GM12878 (cell line): Measurements from ENCODE around the gene F10. TPM values are rescaled to one million over a fixed set of nuclear protein-coding genes. Genes with fewer than 3 reads are reported as not detected.

Source experiments
- ATAC-seq: fragments of 200-7000 bp; cut with Tn5 transposase; 3 replicates; pipeline ENCODE4 v1.9.1; 2020; ENCODE audit warnings: mild to moderate bottlenecking, moderate library complexity
- BruUV-seq: library from RNA; stranded (reverse); fragments of 400-500 nt; replicated peaks from 2 replicates; lab custom pipeline; 2021; lab: Mats Ljungman, UMichigan
- CTCF ChIA-PET: fragments of 300-600 bp; sonication (Branson Sonifier 250); formaldehyde crosslinking; extraction: SDS; loops from one replicate; lab custom pipeline; 2021; ENCODE audit warnings: inconsistent platforms; lab: Yijun Ruan, JAX
- POLR2A ChIA-PET: fragments of 350-600 bp; formaldehyde crosslinking; extraction: SDS; loops from one replicate; lab custom pipeline; 2021; ENCODE audit warnings: inconsistent platforms; lab: Charles Lee
- RAD21 ChIA-PET: fragments of 300-600 bp; sonication (Branson Sonifier 250); formaldehyde crosslinking; loops from one replicate; lab custom pipeline; 2023; ENCODE audit warnings: antibody characterized with exemption; ENCODE audit not compliant: unreplicated experiment; lab: Charles Lee
- SMC1A ChIA-PET: fragments of 300-600 bp; sonication (Branson Sonifier 250); formaldehyde crosslinking; loops from one replicate; lab custom pipeline; 2023; ENCODE audit not compliant: unreplicated experiment, uncharacterized antibody; lab: Charles Lee
- DNase-seq: peaks from one replicate; pipeline ENCODE4 v3.0.0-alpha.2; 2011; ENCODE audit warnings: low read depth, low spot score
- FAIRE-seq: peaks from 3 replicates; lab custom pipeline; 2011; peaks lifted over from hg19 to GRCh38; lab: Jason Lieb, UNC
- H2AFZ ChIP-seq: 2 replicates; pipeline ENCODE4 v1.6.0; 2011; ENCODE audit warnings: low read depth, low read length, control low read depth; ENCODE audit not compliant: control insufficient read depth
- H3K27ac ChIP-seq: 2 replicates; pipeline ENCODE4 v1.5.1; 2011; ENCODE audit warnings: control low read depth; ENCODE audit not compliant: control insufficient read depth, insufficient read depth
- H3K27me3 ChIP-seq, 2 experiments: replicated peaks in 1 of 2; 2 replicates each; pipeline versions ENCODE4 v1.6.0 to v1.6.1; 2011; ENCODE audit warnings: low read length in 1 of 2; ENCODE audit not compliant: control insufficient read depth in 2 of 2, insufficient read depth in 2 of 2
- H3K36me3 ChIP-seq, 2 experiments: 2 replicates each; pipeline ENCODE4 v1.5.1; 2011; ENCODE audit warnings: low read length in 1 of 2; ENCODE audit not compliant: control insufficient read depth in 2 of 2, insufficient read depth in 2 of 2
- H3K4me1 ChIP-seq: 2 replicates; pipeline ENCODE4 v1.6.1; 2011; ENCODE audit warnings: mild to moderate bottlenecking, low read length, moderate library complexity, mixed read lengths; ENCODE audit not compliant: control insufficient read depth, insufficient read depth
- H3K4me2 ChIP-seq: 2 replicates; pipeline ENCODE4 v1.6.0; 2011; ENCODE audit warnings: control low read depth; ENCODE audit not compliant: control insufficient read depth, insufficient read depth
- H3K4me3 ChIP-seq: fragments of 200-600 bp; sonication (generic); 2 replicates; pipeline ENCODE4 v1.5.1; 2016
- H3K79me2 ChIP-seq: 2 replicates; pipeline ENCODE4 v1.6.0; 2011; ENCODE audit warnings: low read length; ENCODE audit not compliant: control insufficient read depth, insufficient read depth
- H3K9ac ChIP-seq: 2 replicates; pipeline ENCODE4 v1.8.0; 2011; ENCODE audit warnings: low read length, control low read depth, mixed read lengths; ENCODE audit not compliant: control insufficient read depth, insufficient read depth
- H3K9me3 ChIP-seq: replicated peaks from 3 replicates; pipeline ENCODE4 v1.5.1; 2011; ENCODE audit warnings: mild to moderate bottlenecking, low read length; ENCODE audit not compliant: control insufficient read depth, insufficient read depth
- H4K20me1 ChIP-seq: 2 replicates; pipeline ENCODE4 v1.6.0; 2011; ENCODE audit not compliant: control insufficient read depth, insufficient read depth
- CREM ChIP-seq: IDR thresholded peaks from 2 replicates; pipeline ENCODE4 v1.6.1; 2014; ENCODE audit warnings: antibody characterized with exemption, low read depth
- NBN ChIP-seq: fragments of 450-650 bp; IDR thresholded peaks from 2 replicates; pipeline ENCODE4 v1.6.1; 2016
- NR2C2 ChIP-seq: IDR thresholded peaks from 2 replicates; pipeline ENCODE4 v1.6.1; 2011; ENCODE audit warnings: borderline replicate concordance, low read depth; ENCODE audit not compliant: control insufficient read depth, insufficient read length
- RFX5 ChIP-seq: IDR thresholded peaks from 2 replicates; pipeline ENCODE4 v1.6.1; 2011; ENCODE audit warnings: low read depth, low read length, improper control_type of control experiment
- SPI1 ChIP-seq: IDR thresholded peaks from 2 replicates; pipeline ENCODE4 v1.6.1; 2011; ENCODE audit warnings: low read depth, mild to moderate bottlenecking, low read length, moderate library complexity, borderline replicate concordance; ENCODE audit not compliant: insufficient read depth
- WGBS: methylation state at CpG from one replicate; pipeline ENCODE4 v1.1.6; 2016; ENCODE audit warnings: low lambda C conversion rate; ENCODE audit not compliant: insufficient replicate concordance, insufficient coverage; ENCODE audit errors: missing lambda C conversion rate; 5-methylcytosine and 5-hydroxymethylcytosine counted together
- in situ Hi-C: fragments of 300-500 bp; cut with MboI; formaldehyde crosslinking; loops from 9 replicates; pipeline ENCODE4 v1.14.3; 2018; ENCODE audit warnings: mixed read lengths
- intact Hi-C: fragments of 100-400 bp; cut with micrococcal nuclease; formaldehyde crosslinking; loops from one replicate; pipeline ENCODE4 v1.14.2; 2022; ENCODE audit not compliant: unreplicated experiment
- polyA plus RNA-seq, 11 experiments: library from polyadenylated mRNA; depleted of rRNA in 4 of 11; unstranded in 6 of 11; stranded (reverse) in 5 of 11; fragments of >200 nt; fragmentation: Nextera tagmentation in 4 of 11; fragmentation: Illumina TruSeq in 1 of 11; extraction: Ambion mirVana in 4 of 11; extraction: Trizol in 1 of 11; gene quantifications; 1 replicate in 1 of 11; 2 replicates in 10 of 11; pipeline versions ENCODE4 v1.2.1 to v1.2.3, GENCODE V29; 2011 to 2016; ENCODE audit warnings: inconsistent platforms in 2 of 11, missing spikeins in 2 of 11, low read depth in 1 of 11
- total RNA-seq, 4 experiments: library from RNA; depleted of rRNA in 3 of 4; stranded (reverse); fragments of >200 nt in 3 of 4; fragmentation: Illumina TruSeq in 1 of 4; extraction: Trizol in 1 of 4; gene quantifications; 2 replicates each; pipeline versions ENCODE4 v1.2.1 to v1.2.3, GENCODE V29; 2013 to 2021
- TF ChIP-seq, protein P1 (sequence below): fragments of 450-650 bp; conservative IDR thresholded peaks from 2 replicates; pipeline ENCODE4 v1.6.1; 2017; ENCODE audit warnings: mild to moderate bottlenecking, moderate library complexity
- TF ChIP-seq, protein P2 (sequence below): fragments of 450-650 bp; IDR thresholded peaks from 2 replicates; pipeline ENCODE4 v1.6.1; 2016; ENCODE audit warnings: mild to moderate bottlenecking
- TF ChIP-seq, protein P3 (sequence below): fragments of 150-350 bp; IDR thresholded peaks from 2 replicates; pipeline ENCODE4 v1.6.1; 2016; ENCODE audit warnings: low read depth, low read length

The F10 gene
- total and polyA plus RNA-seq, 10 of the 15 experiments (the other 5 are each of a cell fraction or from before 2014, with no cell fraction given) = not detected

DNA sequence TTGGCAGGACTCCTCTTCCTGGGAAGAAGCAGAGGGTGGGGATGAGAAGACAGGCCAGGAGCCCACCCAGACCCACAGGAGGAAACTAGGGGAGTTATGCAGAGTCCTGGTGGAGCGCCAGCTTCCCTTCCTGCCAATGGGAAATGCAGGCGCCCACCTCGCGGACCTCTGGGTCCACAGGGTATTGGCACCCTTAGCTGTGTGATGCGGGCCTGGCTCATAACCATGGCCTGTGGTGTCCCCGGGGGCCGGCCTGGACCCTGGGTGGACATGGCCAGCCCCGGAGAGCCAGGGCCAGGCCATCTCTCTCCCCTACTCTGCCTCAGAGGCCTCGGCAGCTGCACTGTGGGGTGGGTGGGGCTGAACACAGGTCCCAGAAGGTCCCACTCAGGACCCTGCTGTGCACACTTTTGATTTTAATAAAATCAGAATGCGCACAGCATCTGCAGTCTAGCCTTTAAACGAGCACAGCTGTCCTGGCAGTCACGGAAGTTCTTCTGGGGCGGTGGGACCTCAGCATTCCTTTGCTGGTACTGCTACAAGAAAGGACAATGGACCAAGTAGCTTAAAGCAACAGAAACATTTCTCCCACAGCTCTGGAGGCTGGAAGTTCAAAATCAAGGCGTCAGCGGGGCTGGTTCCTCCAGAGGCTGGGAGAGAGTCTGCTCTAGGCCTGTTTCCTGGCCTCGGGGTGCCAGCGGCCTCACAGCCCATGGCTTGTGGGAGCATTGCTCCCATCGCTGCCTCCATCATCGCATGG is 1.8 kb downstream of the F10 start (continued):
- TF ChIP-seq, protein P1, sequence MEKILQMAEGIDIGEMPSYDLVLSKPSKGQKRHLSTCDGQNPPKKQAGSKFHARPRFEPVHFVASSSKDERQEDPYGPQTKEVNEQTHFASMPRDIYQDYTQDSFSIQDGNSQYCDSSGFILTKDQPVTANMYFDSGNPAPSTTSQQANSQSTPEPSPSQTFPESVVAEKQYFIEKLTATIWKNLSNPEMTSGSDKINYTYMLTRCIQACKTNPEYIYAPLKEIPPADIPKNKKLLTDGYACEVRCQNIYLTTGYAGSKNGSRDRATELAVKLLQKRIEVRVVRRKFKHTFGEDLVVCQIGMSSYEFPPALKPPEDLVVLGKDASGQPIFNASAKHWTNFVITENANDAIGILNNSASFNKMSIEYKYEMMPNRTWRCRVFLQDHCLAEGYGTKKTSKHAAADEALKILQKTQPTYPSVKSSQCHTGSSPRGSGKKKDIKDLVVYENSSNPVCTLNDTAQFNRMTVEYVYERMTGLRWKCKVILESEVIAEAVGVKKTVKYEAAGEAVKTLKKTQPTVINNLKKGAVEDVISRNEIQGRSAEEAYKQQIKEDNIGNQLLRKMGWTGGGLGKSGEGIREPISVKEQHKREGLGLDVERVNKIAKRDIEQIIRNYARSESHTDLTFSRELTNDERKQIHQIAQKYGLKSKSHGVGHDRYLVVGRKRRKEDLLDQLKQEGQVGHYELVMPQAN = no peak
- no peak for TF ChIP-seq CREM
- no peak for TF ChIP-seq NBN

DNA sequence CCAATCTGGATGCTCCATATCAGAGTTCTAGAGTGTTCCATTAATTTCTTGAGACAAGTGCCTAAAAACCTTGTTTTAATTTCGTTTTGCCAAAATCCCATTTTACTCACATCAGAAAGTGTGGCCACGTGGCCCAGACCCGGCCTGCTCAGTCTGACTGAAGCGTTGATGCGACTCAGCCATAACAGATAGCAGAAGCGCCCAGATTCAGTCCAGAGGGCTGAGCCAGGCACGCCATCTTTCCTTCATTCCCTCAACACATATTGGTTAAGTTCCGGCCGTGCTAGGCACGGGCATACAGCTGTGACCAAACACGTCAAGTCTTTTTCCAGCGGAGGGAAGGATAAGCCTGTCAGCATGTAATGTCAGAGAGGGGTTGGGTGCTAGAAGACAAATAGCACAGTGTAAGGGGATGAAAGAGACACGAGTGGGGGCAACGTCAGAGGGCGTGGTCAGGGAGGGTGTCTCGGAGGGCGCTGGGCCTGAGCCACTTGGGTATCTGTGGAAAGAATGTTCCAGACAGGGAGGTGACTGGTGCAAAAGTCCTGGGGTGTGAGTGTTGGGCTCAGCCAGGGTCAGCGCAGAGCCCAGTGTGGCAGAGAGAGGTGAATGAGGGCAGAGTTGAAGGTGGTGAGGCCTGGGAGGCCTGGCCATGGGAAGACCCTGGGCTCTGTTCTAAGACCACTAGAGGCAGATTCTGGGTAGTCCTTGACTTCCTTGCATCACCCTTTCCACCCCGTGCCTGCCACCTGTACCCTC is 3.1 kb downstream of the F10 start:
- no peak for FAIRE-seq
- H3K79me2 ChIP-seq = no peaks in the 10 kb centered on the region

More for the DNA sequence above, 3.1 kb downstream of the F10 start:
- no peak overlapping the region for H3K4me2 ChIP-seq
- 32% methylated on average over 19 of the region's 19 CpGs for WGBS
- intact Hi-C loops (loop anchor here (10.0 kb wide), 1 partner anchor 181 kb away; no protein-coding TSS in a partner anchor), in situ Hi-C loops (no loop called here)
- no peak overlapping the region for H2AFZ ChIP-seq
- no peak overlapping the region for H3K4me3 ChIP-seq
- TF ChIP-seq, protein P2, sequence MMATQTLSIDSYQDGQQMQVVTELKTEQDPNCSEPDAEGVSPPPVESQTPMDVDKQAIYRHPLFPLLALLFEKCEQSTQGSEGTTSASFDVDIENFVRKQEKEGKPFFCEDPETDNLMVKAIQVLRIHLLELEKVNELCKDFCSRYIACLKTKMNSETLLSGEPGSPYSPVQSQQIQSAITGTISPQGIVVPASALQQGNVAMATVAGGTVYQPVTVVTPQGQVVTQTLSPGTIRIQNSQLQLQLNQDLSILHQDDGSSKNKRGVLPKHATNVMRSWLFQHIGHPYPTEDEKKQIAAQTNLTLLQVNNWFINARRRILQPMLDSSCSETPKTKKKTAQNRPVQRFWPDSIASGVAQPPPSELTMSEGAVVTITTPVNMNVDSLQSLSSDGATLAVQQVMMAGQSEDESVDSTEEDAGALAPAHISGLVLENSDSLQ = no peak
- TF ChIP-seq, protein P3, sequence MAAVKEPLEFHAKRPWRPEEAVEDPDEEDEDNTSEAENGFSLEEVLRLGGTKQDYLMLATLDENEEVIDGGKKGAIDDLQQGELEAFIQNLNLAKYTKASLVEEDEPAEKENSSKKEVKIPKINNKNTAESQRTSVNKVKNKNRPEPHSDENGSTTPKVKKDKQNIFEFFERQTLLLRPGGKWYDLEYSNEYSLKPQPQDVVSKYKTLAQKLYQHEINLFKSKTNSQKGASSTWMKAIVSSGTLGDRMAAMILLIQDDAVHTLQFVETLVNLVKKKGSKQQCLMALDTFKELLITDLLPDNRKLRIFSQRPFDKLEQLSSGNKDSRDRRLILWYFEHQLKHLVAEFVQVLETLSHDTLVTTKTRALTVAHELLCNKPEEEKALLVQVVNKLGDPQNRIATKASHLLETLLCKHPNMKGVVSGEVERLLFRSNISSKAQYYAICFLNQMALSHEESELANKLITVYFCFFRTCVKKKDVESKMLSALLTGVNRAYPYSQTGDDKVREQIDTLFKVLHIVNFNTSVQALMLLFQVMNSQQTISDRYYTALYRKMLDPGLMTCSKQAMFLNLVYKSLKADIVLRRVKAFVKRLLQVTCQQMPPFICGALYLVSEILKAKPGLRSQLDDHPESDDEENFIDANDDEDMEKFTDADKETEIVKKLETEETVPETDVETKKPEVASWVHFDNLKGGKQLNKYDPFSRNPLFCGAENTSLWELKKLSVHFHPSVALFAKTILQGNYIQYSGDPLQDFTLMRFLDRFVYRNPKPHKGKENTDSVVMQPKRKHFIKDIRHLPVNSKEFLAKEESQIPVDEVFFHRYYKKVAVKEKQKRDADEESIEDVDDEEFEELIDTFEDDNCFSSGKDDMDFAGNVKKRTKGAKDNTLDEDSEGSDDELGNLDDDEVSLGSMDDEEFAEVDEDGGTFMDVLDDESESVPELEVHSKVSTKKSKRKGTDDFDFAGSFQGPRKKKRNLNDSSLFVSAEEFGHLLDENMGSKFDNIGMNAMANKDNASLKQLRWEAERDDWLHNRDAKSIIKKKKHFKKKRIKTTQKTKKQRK = no peak
- TF ChIP-seq SPI1 (no peak), NR2C2 (no peak), RFX5 (no peak)
- no peaks in the 10 kb centered on the region for H3K9me3 ChIP-seq
- H3K36me3 ChIP-seq = no peaks in the 10 kb centered on the region
- no TSS peak for BruUV-seq
- ATAC-seq (no peak), DNase-seq (no peak)
- H3K27me3 ChIP-seq = no peaks in the 10 kb centered on the region
- POLR2A ChIA-PET = no interaction called here
- RAD21 ChIA-PET = no interaction called here
- SMC1A ChIA-PET = no interaction called here
- H3K27ac ChIP-seq = no peak overlapping the region
- CTCF ChIA-PET = no interaction called here
- no peaks in the 10 kb centered on the region for H4K20me1 ChIP-seq
- no peak overlapping the region for H3K9ac ChIP-seq
- no peaks in the 10 kb centered on the region for H3K4me1 ChIP-seq
